Gastrocnemius medialis (tissue), 4 donors: ENCODE results near the gene ADAMTSL1. TPM values are rescaled to one million over a fixed set of nuclear protein-coding genes. Genes with fewer than 3 reads are reported as not detected.

Experiments used
- ATAC-seq, 2 donors: fragments of 150-250 bp; one replicate each; pipeline ENCODE4 v1.9.1; 2016
- DNase-seq, 2 donors: peaks; one replicate each; pipeline ENCODE4 v3.0.0-alpha.2; 2019
- H3K27ac ChIP-seq, 4 donors: fragments of 200-600 bp; sonication (generic); 1 replicate in 1 of 4; 2 replicates in 3 of 4; pipeline ENCODE4 v1.5.1; 2016 to 2018; ENCODE audit warnings: mild to moderate bottlenecking in 2 of 4, moderate library complexity in 1 of 4
- H3K27me3 ChIP-seq, 3 donors: fragments of 200-600 bp; sonication (generic) in 2 of 3; 1 replicate in 1 of 3; 2 replicates in 2 of 3; pipeline versions ENCODE4 v1.5.1 to v1.6.0; 2016 to 2019; ENCODE audit warnings: mild to moderate bottlenecking in 1 of 3, moderate library complexity in 1 of 3
- H3K36me3 ChIP-seq, 2 donors: fragments of 200-600 bp; sonication (generic) in 1 of 2; one replicate each; pipeline ENCODE4 v1.5.1; 2017 to 2018
- H3K4me1 ChIP-seq, 2 donors: fragments of 200-600 bp; sonication (generic) in 1 of 2; one replicate each; pipeline ENCODE4 v1.5.1; 2016 to 2017; ENCODE audit warnings: mild to moderate bottlenecking in 2 of 2
- H3K4me3 ChIP-seq, 4 donors: fragments of 200-600 bp; sonication (generic) in 3 of 4; 1 replicate in 1 of 4; 2 replicates in 3 of 4; pipeline ENCODE4 v1.5.1; 2016 to 2019; ENCODE audit warnings: mild to moderate bottlenecking in 2 of 4
- H3K9me3 ChIP-seq, 3 donors: fragments of 200-600 bp; sonication (generic) in 2 of 3; 1 replicate in 1 of 3; 2 replicates in 2 of 3; pipeline ENCODE4 v1.5.1; 2016 to 2019
- CTCF ChIP-seq, 5 experiments: fragments of 450-650 bp in 3 of 5; fragments of 200-600 bp in 2 of 5; sonication (generic) in 2 of 5; IDR thresholded peaks in 4 of 5; conservative IDR thresholded peaks in 1 of 5; 1 replicate in 4 of 5; 2 replicates in 1 of 5; pipeline ENCODE4 v1.5.1; 2016 to 2019; ENCODE audit warnings: antibody characterized with exemption in 5 of 5, mild to moderate bottlenecking in 3 of 5, moderate library complexity in 3 of 5
- POLR2A ChIP-seq, 2 donors: fragments of 450-650 bp; IDR thresholded peaks; one replicate each; pipeline ENCODE4 v1.6.1; 2017; ENCODE audit warnings: antibody characterized with exemption in 2 of 2, mild to moderate bottlenecking in 2 of 2, moderate library complexity in 2 of 2
- in situ Hi-C, 4 donors: fragments of 200-750 bp; cut with MboI; loops; one replicate each; pipeline versions ENCODE4 v1.15.0 to v1.8.0; 2017; ENCODE audit warnings: low sequenced_read_pairs in 4 of 4
- intact Hi-C: fragments of 100-400 bp; cut with DNase I; formaldehyde crosslinking; loops from one replicate; pipeline ENCODE4 v1.15.1; 2023; ENCODE audit warnings: low total_unique reads
- total RNA-seq, 4 donors: library from RNA; depleted of rRNA; stranded (reverse); fragments of >200 nt; gene quantifications; one replicate each; pipeline versions ENCODE4 v1.1.0 to v1.2.3, GENCODE V29; 2016

The ADAMTSL1 gene
- total RNA-seq, 4 donors from 2014 or later: 0.05 to 0.58 (median 0.28) TPM

- DNase-seq: no peak
- Histone ChIP-seq H3K9me3 (no peaks in the 10 kb centered on the region), H3K27ac (no peak overlapping the region), H3K4me1 (peaks cover 2 to 5% of the 10 kb centered on the region in 2 donors), H3K36me3 (no peaks in the 10 kb centered on the region), H3K4me3 (no peak overlapping the region), H3K27me3 (no peaks in the 10 kb centered on the region)
- in situ Hi-C loops: no loop called here
- no peak for TF ChIP-seq CTCF (IDR thresholded peaks at IDR 0.05 in 4 of 5, conservative IDR thresholded peaks at IDR 0.05 in 1 of 5)
- TF ChIP-seq POLR2A (IDR thresholded peaks at IDR 0.05): no peak
- no peak for ATAC-seq
- intact Hi-C loops: no loop called here
Measured at GRCh38 chr9:18829873-18830272, 355.9 kb downstream of the ADAMTSL1 start.

- Histone ChIP-seq H3K27me3 (no peaks in the 10 kb centered on the region), H3K27ac (no peak overlapping the region), H3K9me3 (no peaks in the 10 kb centered on the region), H3K4me1 (no peaks in the 10 kb centered on the region), H3K4me3 (no peak overlapping the region), H3K36me3 (no peaks in the 10 kb centered on the region)
- in situ Hi-C loops: no loop called here
- DNase-seq (no peak), ATAC-seq (no peak)
- TF ChIP-seq CTCF (IDR thresholded peaks at IDR 0.05 in 4 of 5, conservative IDR thresholded peaks at IDR 0.05 in 1 of 5): no peak
- no peak for TF ChIP-seq POLR2A (IDR thresholded peaks at IDR 0.05)
- intact Hi-C loops: no loop called here
Measured at GRCh38 chr9:18834740-18835361, 360.9 kb downstream of the ADAMTSL1 start.

- no peak for TF ChIP-seq POLR2A (IDR thresholded peaks at IDR 0.05)
- TF ChIP-seq CTCF (IDR thresholded peaks at IDR 0.05 in 4 of 5, conservative IDR thresholded peaks at IDR 0.05 in 1 of 5): no peak
- intact Hi-C loops (no loop called here), in situ Hi-C loops (no loop called here)
- H3K27me3 ChIP-seq: no peaks in the 10 kb centered on the region
- no peaks in the 10 kb centered on the region for H3K9me3 ChIP-seq
- no peak overlapping the region for H3K27ac ChIP-seq
- DNase-seq: no peak
- ATAC-seq: no peak
- H3K4me1 ChIP-seq: no peaks in the 10 kb centered on the region
- H3K36me3 ChIP-seq: no peaks in the 10 kb centered on the region
- H3K4me3 ChIP-seq: no peak overlapping the region
Measured at GRCh38 chr9:18837402-18837801, 363.4 kb downstream of the ADAMTSL1 start.

GRCh38 chr9:18847576-18848275 is 373.8 kb downstream of the ADAMTSL1 start:
- DNase-seq: no peak
- ATAC-seq: no peak
- no peak overlapping the region for H3K4me3 ChIP-seq
- peaks cover 0 to 9% of the 10 kb centered on the region in 2 donors for H3K4me1 ChIP-seq
- in situ Hi-C loops: no loop called here
- H3K36me3 ChIP-seq: no peaks in the 10 kb centered on the region
- TF ChIP-seq POLR2A (IDR thresholded peaks at IDR 0.05): no peak
- TF ChIP-seq CTCF (IDR thresholded peaks at IDR 0.05 in 4 of 5, conservative IDR thresholded peaks at IDR 0.05 in 1 of 5): no peak
- H3K27me3 ChIP-seq: no peaks in the 10 kb centered on the region
- intact Hi-C loops: no loop called here
- no peaks in the 10 kb centered on the region for H3K9me3 ChIP-seq
- no peak overlapping the region for H3K27ac ChIP-seq
